PC-9 (cell line): Measurements from ENCODE around the gene NMT2.

Experiments used
- CTCF ChIP-seq: fragments of 200-600 bp; sonication (generic); conservative IDR thresholded peaks from 2 replicates; pipeline ENCODE4 v1.6.1; 2017; ENCODE audit warnings: mixed run types, antibody characterized with exemption, mild to moderate bottlenecking, moderate library complexity
- EZH2 ChIP-seq: fragments of 200-600 bp; sonication (generic); IDR thresholded peaks from 2 replicates; pipeline ENCODE4 v1.8.0; 2017; ENCODE audit warnings: antibody characterized with exemption, low read depth

GRCh38 chr10:15196021-15196834, 27.7 kb upstream of the NMT2 start:
- TF ChIP-seq CTCF (no peak), EZH2 (no peak)
